Fibroblast of peridontal ligament (primary cell): ENCODE results near the gene TMEM43.

ENCODE experiments used
- DNase-seq: peaks from one replicate; pipeline ENCODE4 v3.0.0-alpha.2; 2010; ENCODE audit errors: extremely low read depth

TMEM43 gene

GRCh38 chr3:14151471-14152083 is 26.7 kb downstream of the TMEM43 start:
- DNase-seq = no peak

GRCh38 chr3:14152233-14152962 is 27.5 kb downstream of the TMEM43 start:
- no peak for DNase-seq

- DNase-seq = no peak
Observed at GRCh38 chr3:14152963-14153355, 28.1 kb downstream of the TMEM43 start.

GRCh38 chr3:14153663-14154062 is 28.8 kb downstream of the TMEM43 start:
- no peak for DNase-seq

- no peak for DNase-seq
Observed at GRCh38 chr3:14154276-14154675, 29.4 kb downstream of the TMEM43 start.

GRCh38 chr3:14154895-14155440 is 30.1 kb downstream of the TMEM43 start:
- DNase-seq = no peak

- no peak for DNase-seq
Observed at GRCh38 chr3:14156201-14156600, 31.3 kb downstream of the TMEM43 start.

GRCh38 chr3:14156843-14157561 is 32.1 kb downstream of the TMEM43 start:
- no peak for DNase-seq

GRCh38 chr3:14157951-14158350 is 33.1 kb downstream of the TMEM43 start:
- DNase-seq = no peak

- DNase-seq = no peak
Observed at GRCh38 chr3:14158370-14158769, 33.5 kb downstream of the TMEM43 start.

- no peak for DNase-seq
Observed at GRCh38 chr3:14159426-14159825, 34.6 kb downstream of the TMEM43 start.

GRCh38 chr3:14161282-14161681 is 36.4 kb downstream of the TMEM43 start:
- no peak for DNase-seq

- DNase-seq = no peak
Observed at GRCh38 chr3:14162178-14162577, 37.3 kb downstream of the TMEM43 start.

GRCh38 chr3:14166877-14167603 is 42.2 kb downstream of the TMEM43 start:
- DNase-seq = no peak

GRCh38 chr3:14169435-14169834 is 44.6 kb downstream of the TMEM43 start:
- no peak for DNase-seq

GRCh38 chr3:14169871-14170270 is 45.0 kb downstream of the TMEM43 start:
- no peak for DNase-seq

GRCh38 chr3:14170531-14171159 is 45.8 kb downstream of the TMEM43 start:
- DNase-seq = peak; percentile 31

GRCh38 chr3:14172496-14172895 is 47.6 kb downstream of the TMEM43 start:
- DNase-seq = no peak

- peak; percentile 6 for DNase-seq
Observed at GRCh38 chr3:14174483-14174882, 49.6 kb downstream of the TMEM43 start.

- DNase-seq = peak; percentile 25
Observed at GRCh38 chr3:14175383-14176037, 50.7 kb downstream of the TMEM43 start.
